Smooth muscle cell (in vitro differentiated cells): Measurements from ENCODE around the gene RRAD. TPM values are rescaled to one million over a fixed set of nuclear protein-coding genes. Genes with fewer than 3 reads are reported as not detected.

ENCODE experiments used
- DNase-seq: peaks from one replicate; lab custom pipeline; 2025; ENCODE audit not compliant: unreplicated experiment; lab: John Stamatoyannopoulos, UW
- H2AFZ ChIP-seq: fragments of 200-600 bp; sonication (generic); 2 replicates; pipeline ENCODE4 v1.6.0; 2016; ENCODE audit warnings: antibody characterized with exemption, low read depth, mild to moderate bottlenecking
- H3F3A ChIP-seq: fragments of 200-600 bp; sonication (generic); 2 replicates; pipeline ENCODE4 v1.6.0; 2017; ENCODE audit warnings: antibody characterized with exemption, low read depth
- H3K27ac ChIP-seq: fragments of 200-600 bp; sonication (generic); 2 replicates; pipeline ENCODE4 v1.5.1; 2016; ENCODE audit warnings: low read depth, mild to moderate bottlenecking
- H3K27me3 ChIP-seq: fragments of 200-600 bp; sonication (generic); 2 replicates; pipeline ENCODE4 v1.6.1; 2016; ENCODE audit warnings: low read depth, mild to moderate bottlenecking
- H3K36me3 ChIP-seq: fragments of 200-600 bp; sonication (generic); 2 replicates; pipeline ENCODE4 v1.5.1; 2016; ENCODE audit warnings: low read depth
- H3K4me1 ChIP-seq: fragments of 200-600 bp; sonication (generic); 2 replicates; pipeline ENCODE4 v1.5.1; 2016; ENCODE audit warnings: low read depth
- H3K4me2 ChIP-seq: fragments of 200-600 bp; sonication (generic); 2 replicates; pipeline ENCODE4 v1.6.0; 2016; ENCODE audit warnings: mild to moderate bottlenecking
- H3K4me3 ChIP-seq: fragments of 200-600 bp; sonication (generic); 2 replicates; pipeline ENCODE4 v1.5.1; 2016; ENCODE audit warnings: mild to moderate bottlenecking
- H3K79me2 ChIP-seq: fragments of 200-600 bp; sonication (generic); 2 replicates; pipeline ENCODE4 v1.6.0; 2016; ENCODE audit warnings: low read depth, mild to moderate bottlenecking
- H3K9ac ChIP-seq: fragments of 200-600 bp; sonication (generic); 2 replicates; pipeline ENCODE4 v1.6.0; 2016; ENCODE audit warnings: low read depth
- H3K9me3 ChIP-seq: fragments of 200-600 bp; sonication (generic); replicated peaks from 2 replicates; pipeline ENCODE4 v1.5.1; 2016; ENCODE audit warnings: low read depth
- H4K20me1 ChIP-seq: fragments of 200-600 bp; sonication (generic); 2 replicates; pipeline ENCODE4 v1.6.0; 2016; ENCODE audit warnings: low read depth
- CTCF ChIP-seq: fragments of 200-600 bp; sonication (generic); IDR thresholded peaks from 2 replicates; pipeline ENCODE4 v1.5.1; 2017; ENCODE audit warnings: borderline replicate concordance, mild to moderate bottlenecking, antibody characterized with exemption; ENCODE audit not compliant: insufficient read depth, poor library complexity, severe bottlenecking
- WGBS: methylation state at CpG from one replicate; pipeline ENCODE4 v1.1.7; 2016; ENCODE audit warnings: low lambda C conversion rate; 5-methylcytosine and 5-hydroxymethylcytosine counted together
- polyA plus RNA-seq: library from polyadenylated mRNA; unstranded; fragments of >200 nt; fragmentation: Nextera tagmentation; extraction: Ambion mirVana; gene quantifications from 2 replicates; pipeline ENCODE4 v1.2.1, GENCODE V29; 2016
- total RNA-seq: library from RNA; depleted of rRNA; stranded (reverse); fragments of >200 nt; gene quantifications from 2 replicates; pipeline ENCODE4 v1.2.3, GENCODE V29; 2014

The RRAD gene
- total and polyA plus RNA-seq, 2 experiments from 2014 or later, result 7.6 to 27.5 TPM

- peaks cover 4% of the 10 kb centered on the region for H3F3A ChIP-seq
- DNase-seq, result no peak
- peaks cover 6% of the 10 kb centered on the region for H3K4me1 ChIP-seq
- no peak for TF ChIP-seq CTCF
- H3K27me3 ChIP-seq, result peaks cover 25% of the 10 kb centered on the region
- no peak overlapping the region for H3K4me2 ChIP-seq
- no peak overlapping the region for H3K9ac ChIP-seq
- H3K4me3 ChIP-seq, result no peak overlapping the region
- no peaks in the 10 kb centered on the region for H3K36me3 ChIP-seq
- no peaks in the 10 kb centered on the region for H4K20me1 ChIP-seq
- no peaks in the 10 kb centered on the region for H3K79me2 ChIP-seq
- no peaks in the 10 kb centered on the region for H3K9me3 ChIP-seq
- 91% methylated on average over 42 of the region's 42 CpGs for WGBS
- no peak overlapping the region for H2AFZ ChIP-seq
- no peak overlapping the region for H3K27ac ChIP-seq
Measured at GRCh38 chr16:66921729-66922450, 3.4 kb downstream of the RRAD start.

GRCh38 chr16:66920924-66921680, 4.2 kb downstream of the RRAD start:
- no peaks in the 10 kb centered on the region for H3K36me3 ChIP-seq
- H3K9ac ChIP-seq, result no peak overlapping the region
- no peak overlapping the region for H3K4me2 ChIP-seq
- no peaks in the 10 kb centered on the region for H4K20me1 ChIP-seq
- 89% methylated on average over 9 of the region's 9 CpGs for WGBS
- H3K79me2 ChIP-seq, result no peaks in the 10 kb centered on the region
- no peaks in the 10 kb centered on the region for H3K9me3 ChIP-seq
- no peak overlapping the region for H3K27ac ChIP-seq
- peaks cover 6% of the 10 kb centered on the region for H3K4me1 ChIP-seq
- TF ChIP-seq CTCF, result no peak
- no peak for DNase-seq
- no peaks in the 10 kb centered on the region for H3F3A ChIP-seq
- peaks cover 25% of the 10 kb centered on the region for H3K27me3 ChIP-seq
- no peak overlapping the region for H3K4me3 ChIP-seq
- H2AFZ ChIP-seq, result no peak overlapping the region

DNA sequence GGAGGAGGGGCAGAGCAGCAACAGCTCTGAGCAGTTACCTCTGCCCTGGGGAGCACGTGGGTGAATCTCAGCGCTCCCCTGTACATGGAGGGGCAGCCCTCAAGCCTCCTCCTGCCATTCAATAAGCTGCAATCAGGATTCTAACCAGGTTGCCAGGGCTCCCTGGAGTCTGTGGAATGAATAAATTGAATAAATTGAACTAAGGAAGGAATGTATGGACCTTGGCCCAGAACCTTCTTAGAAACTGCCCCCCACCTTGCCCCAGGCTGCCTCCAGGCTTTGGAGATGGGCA, 5.1 kb downstream of the RRAD start:
- Histone ChIP-seq H3K27me3 (peaks cover 22% of the 10 kb centered on the region), H3K4me3 (no peak overlapping the region), H3F3A (no peaks in the 10 kb centered on the region), H3K9ac (no peak overlapping the region), H4K20me1 (no peaks in the 10 kb centered on the region), H3K4me2 (no peak overlapping the region), H3K79me2 (no peaks in the 10 kb centered on the region), H2AFZ (no peak overlapping the region), H3K27ac (no peak overlapping the region), H3K4me1 (peaks cover 2% of the 10 kb centered on the region), H3K36me3 (no peaks in the 10 kb centered on the region), H3K9me3 (no peaks in the 10 kb centered on the region)
- TF ChIP-seq CTCF, result no peak
- 52% methylated on average over 2 of the region's 2 CpGs for WGBS
- DNase-seq, result no peak
